ENCODE measurements around the gene FIGNL2. TPM values are rescaled to one million over a fixed set of nuclear protein-coding genes. Genes with fewer than 3 reads are reported as not detected.

FIGNL2 gene
- total and polyA plus RNA-seq, 9 of the 15 experiments (the other 6 are each of a cell fraction or from before 2014, with no cell fraction given), result 0.01 TPM; not detected in 8

DNA sequence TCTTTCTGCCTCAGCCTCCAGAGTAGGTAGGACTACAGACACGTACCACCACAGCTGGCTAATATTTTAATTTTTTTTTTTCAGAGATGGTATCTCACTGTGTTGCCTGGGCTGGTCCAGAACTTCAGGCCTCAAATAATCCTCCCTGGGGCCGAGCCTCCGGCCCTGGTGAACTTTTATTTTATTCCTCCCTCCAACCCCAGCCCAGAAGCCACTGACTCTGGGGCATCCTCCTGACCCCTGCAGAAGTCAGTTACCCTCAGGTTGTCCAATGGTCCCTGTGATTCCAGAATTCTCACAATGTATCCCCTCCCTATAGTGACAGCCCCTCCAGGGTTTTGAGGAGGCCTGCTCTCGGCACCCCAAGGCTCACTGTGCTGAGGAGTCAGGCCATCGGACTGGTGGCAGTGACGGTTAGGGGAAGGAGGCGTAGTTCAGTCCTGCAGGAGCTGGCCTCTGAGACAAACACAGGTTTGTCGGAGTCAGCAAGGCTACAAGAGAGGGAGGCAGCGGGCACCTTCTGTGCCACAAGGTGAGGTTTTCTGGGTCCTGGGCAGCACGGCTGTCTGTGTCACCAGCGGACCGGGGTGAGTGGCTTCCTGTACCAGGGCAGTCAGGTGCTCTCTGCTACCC lies 19.4 kb upstream of the FIGNL2 start (continued):
- TF ChIP-seq, protein P1, sequence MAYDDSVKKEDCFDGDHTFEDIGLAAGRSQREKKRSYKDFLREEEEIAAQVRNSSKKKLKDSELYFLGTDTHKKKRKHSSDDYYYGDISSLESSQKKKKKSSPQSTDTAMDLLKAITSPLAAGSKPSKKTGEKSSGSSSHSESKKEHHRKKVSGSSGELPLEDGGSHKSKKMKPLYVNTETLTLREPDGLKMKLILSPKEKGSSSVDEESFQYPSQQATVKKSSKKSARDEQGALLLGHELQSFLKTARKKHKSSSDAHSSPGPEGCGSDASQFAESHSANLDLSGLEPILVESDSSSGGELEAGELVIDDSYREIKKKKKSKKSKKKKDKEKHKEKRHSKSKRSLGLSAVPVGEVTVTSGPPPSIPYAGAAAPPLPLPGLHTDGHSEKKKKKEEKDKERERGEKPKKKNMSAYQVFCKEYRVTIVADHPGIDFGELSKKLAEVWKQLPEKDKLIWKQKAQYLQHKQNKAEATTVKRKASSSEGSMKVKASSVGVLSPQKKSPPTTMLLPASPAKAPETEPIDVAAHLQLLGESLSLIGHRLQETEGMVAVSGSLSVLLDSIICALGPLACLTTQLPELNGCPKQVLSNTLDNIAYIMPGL (CRISPR knock-in tag; IDR thresholded peaks at IDR 0.05), result no peak

- ChIA-PET POLR2A (interaction anchor here (0.6 kb wide), 1 partner anchor 200 kb away, joined by 3 read pairs; no protein-coding TSS in a partner anchor), CTCF (ENCODE audit: low intra/inter-chr PET ratio) (no interaction called here)
- H3K4me3 ChIP-seq, result no peak overlapping the region
- H3K9ac ChIP-seq (ENCODE audit: insufficient read depth in 1 of 2, low read depth in 2 of 2, low read length in 2 of 2), result no peak overlapping the region
- H3K4me2 ChIP-seq (ENCODE audit: insufficient read depth, low read length), result no peak overlapping the region
- H4K20me1 ChIP-seq (replicated peaks; ENCODE audit: control insufficient read depth, insufficient read depth, low read length), result peaks cover 9% of the 10 kb centered on the region
- no peaks in the 10 kb centered on the region for H3K9me1 ChIP-seq (ENCODE audit: control insufficient read depth, insufficient read depth, low read length)
- no peak for FAIRE-seq
- no peaks in the 10 kb centered on the region for H3K36me3 ChIP-seq (ENCODE audit: control insufficient read depth, insufficient read depth, low read length)
- DNase-seq (ENCODE audit: extremely low read depth in 1 of 4, low spot score in 3 of 4), result no peak
- intact Hi-C loops (cut with micrococcal nuclease) (no loop called here), in situ Hi-C loops (cut with MboI) (no loop called here)
- H3K4me1 ChIP-seq (replicated peaks in 1 of 2; ENCODE audit: control insufficient read depth in 2 of 2, insufficient read depth in 2 of 2, low read length in 2 of 2), result peaks cover 7 to 32% of the 10 kb centered on the region in 2 experiments; a peak in 4 of 5 replicates
- no peak overlapping the region for H2AFZ ChIP-seq (ENCODE audit: low read depth, low read length)
- no peak overlapping the region for H3K27ac ChIP-seq (ENCODE audit: extremely low read depth, low read depth, low read length)
- no peaks in the 10 kb centered on the region for H3K79me2 ChIP-seq (ENCODE audit: control insufficient read depth, insufficient read depth, low read length)
- no TSS peak for BruUV-seq (replicated peaks)
- no peak for ATAC-seq
- peaks cover 46 to 91% of the 10 kb centered on the region in 2 experiments for H3K27me3 ChIP-seq (ENCODE audit: control insufficient read depth in 2 of 2, insufficient read depth in 2 of 2, low read length in 2 of 2)
- H3K9me3 ChIP-seq (replicated peaks; ENCODE audit: control insufficient read depth, insufficient read depth, low read depth, low read length), result no peaks in the 10 kb centered on the region
- TF ChIP-seq BMI1 (IDR thresholded peaks at IDR 0.05; ENCODE audit: low read length) (no peak), MAX (CRISPR knock-in tag; IDR thresholded peaks at IDR 0.05) (no peak), GATAD2B (IDR thresholded peaks at IDR 0.05; ENCODE audit: borderline replicate concordance) (no peak), POLR2B (IDR thresholded peaks at IDR 0.05; ENCODE audit: low read depth, partially characterized antibody) (no peak), BRD4 (IDR thresholded peaks at IDR 0.05) (no peak), DEAF1 (CRISPR knock-in tag; IDR thresholded peaks at IDR 0.05) (no peak), HNRNPUL1 (IDR thresholded peaks at IDR 0.05; ENCODE audit: low read length) (no peak), ZNF57 (CRISPR knock-in tag; IDR thresholded peaks at IDR 0.05) (no peak), KLF16 (IDR thresholded peaks at IDR 0.05) (no peak), SUPT5H (IDR thresholded peaks at IDR 0.05) (no peak), HES1 (IDR thresholded peaks at IDR 0.05; ENCODE audit: low read depth) (no peak), SIN3B (IDR thresholded peaks at IDR 0.05; ENCODE audit: low read depth) (no peak)
- TF ChIP-seq, protein P2, sequence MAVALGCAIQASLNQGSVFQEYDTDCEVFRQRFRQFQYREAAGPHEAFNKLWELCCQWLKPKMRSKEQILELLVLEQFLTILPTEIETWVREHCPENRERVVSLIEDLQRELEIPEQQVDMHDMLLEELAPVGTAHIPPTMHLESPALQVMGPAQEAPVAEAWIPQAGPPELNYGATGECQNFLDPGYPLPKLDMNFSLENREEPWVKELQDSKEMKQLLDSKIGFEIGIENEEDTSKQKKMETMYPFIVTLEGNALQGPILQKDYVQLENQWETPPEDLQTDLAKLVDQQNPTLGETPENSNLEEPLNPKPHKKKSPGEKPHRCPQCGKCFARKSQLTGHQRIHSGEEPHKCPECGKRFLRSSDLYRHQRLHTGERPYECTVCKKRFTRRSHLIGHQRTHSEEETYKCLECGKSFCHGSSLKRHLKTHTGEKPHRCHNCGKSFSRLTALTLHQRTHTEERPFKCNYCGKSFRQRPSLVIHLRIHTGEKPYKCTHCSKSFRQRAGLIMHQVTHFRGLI (CRISPR knock-in tag; IDR thresholded peaks at IDR 0.05), result no peak
- TF ChIP-seq, protein P3, sequence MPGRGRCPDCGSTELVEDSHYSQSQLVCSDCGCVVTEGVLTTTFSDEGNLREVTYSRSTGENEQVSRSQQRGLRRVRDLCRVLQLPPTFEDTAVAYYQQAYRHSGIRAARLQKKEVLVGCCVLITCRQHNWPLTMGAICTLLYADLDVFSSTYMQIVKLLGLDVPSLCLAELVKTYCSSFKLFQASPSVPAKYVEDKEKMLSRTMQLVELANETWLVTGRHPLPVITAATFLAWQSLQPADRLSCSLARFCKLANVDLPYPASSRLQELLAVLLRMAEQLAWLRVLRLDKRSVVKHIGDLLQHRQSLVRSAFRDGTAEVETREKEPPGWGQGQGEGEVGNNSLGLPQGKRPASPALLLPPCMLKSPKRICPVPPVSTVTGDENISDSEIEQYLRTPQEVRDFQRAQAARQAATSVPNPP (IDR thresholded peaks at IDR 0.05; ENCODE audit: borderline replicate concordance, insufficient read depth, insufficient read length), result no peak
These were observed 18.9 kb upstream of the FIGNL2 start for GRCh38 chr12:51867371-51867770.

All from K562 (cell line).